Inferior parietal cortex (tissue), 1 donor: ENCODE data around the gene CAB39.

Experiments used
- DNase-seq: peaks from one replicate; pipeline ENCODE4 v3.0.0-alpha.2; 2016; ENCODE audit errors: extremely low spot score

CAB39 gene

GRCh38 chr2:230821261-230821990 lies 108.8 kb downstream of the CAB39 start:
- DNase-seq = no peak

DNA sequence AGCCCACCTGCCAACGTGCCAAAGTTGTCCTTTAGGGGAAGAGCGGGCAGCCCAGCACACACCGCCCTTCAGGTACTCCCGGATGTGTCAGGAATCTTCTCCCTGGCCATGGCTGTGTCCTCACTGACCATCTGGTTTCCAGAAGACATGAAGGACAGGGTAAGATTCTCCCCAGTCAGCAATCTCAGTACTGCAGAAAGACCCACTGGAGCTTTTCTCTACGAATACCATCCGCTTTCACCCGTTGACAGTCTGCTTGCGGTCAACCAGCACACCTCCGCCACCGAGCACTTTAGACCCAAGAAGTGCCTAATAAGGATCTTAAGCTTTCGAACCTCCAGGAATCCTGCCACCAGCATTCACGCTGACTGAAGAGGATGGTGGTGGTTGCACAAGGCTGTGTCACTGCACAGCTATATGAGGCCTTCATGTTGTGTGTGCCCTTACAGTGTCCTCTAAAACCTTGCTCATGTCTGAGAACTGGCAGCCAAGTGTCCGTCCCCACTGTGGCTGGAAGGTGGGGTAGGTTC lies 109.4 kb downstream of the CAB39 start:
- DNase-seq = no peak

GRCh38 chr2:230823264-230823964 lies 110.8 kb downstream of the CAB39 start:
- no peak for DNase-seq

- peak; percentile 93 for DNase-seq
These were observed 111.8 kb downstream of the CAB39 start for GRCh38 chr2:230824406-230824978.

DNA sequence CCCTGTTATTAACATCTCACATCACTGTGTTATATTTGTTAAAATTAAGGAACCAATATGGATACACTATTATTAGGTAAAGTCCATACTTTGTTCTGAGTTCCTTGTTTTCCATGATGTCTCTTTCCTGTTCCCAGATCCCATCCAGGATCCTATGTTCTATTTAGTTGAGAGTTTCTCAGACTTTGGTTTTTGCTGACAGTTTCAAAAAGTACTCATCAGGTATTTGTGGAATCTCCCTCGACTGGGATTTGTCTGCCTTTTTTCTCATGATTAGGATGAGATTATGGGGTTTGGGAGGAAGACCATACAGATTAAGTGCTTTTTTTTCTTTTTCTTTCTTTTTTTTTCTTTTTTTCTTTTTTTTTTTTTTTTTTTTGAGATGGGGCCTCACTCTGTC lies 112.7 kb downstream of the CAB39 start:
- DNase-seq = no peak

GRCh38 chr2:230827774-230828271 lies 115.2 kb downstream of the CAB39 start:
- DNase-seq = no peak

DNA sequence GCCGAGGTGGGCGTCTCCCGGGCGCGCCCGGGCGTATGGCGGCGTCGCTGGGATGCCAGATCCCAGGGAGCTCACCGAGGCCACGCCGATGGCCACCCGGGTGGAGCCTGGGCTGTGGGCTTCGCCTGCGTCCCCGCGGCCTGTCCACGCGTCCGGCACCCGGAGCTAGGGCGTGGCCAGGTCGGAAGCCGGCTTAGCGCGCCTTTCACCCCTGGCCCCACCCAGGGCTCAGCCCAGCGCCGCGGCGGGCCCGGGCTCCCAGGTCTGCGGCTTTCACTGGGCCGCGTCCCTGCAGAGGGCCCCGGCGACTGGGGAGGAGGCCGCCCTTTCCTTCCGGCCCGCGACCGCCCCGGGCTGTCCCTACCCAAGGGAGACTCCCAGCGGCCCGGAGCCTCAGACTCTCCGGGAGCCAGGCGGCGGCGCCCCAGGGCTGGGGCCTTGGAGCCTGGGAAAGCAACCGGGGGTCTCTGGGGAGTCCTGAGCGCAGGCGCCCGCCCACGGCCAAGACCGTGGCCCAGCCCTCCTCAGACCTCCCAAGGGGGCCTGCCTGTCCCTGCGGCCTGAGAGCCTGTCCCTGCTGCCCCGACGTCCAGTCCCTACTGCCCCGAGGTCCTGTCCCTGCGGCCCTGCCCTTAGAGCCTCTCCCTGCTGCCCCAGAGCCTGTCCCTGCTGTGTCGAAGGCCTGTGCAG lies 115.8 kb downstream of the CAB39 start:
- no peak for DNase-seq

GRCh38 chr2:230829293-230829692 lies 116.7 kb downstream of the CAB39 start:
- no peak for DNase-seq

DNA sequence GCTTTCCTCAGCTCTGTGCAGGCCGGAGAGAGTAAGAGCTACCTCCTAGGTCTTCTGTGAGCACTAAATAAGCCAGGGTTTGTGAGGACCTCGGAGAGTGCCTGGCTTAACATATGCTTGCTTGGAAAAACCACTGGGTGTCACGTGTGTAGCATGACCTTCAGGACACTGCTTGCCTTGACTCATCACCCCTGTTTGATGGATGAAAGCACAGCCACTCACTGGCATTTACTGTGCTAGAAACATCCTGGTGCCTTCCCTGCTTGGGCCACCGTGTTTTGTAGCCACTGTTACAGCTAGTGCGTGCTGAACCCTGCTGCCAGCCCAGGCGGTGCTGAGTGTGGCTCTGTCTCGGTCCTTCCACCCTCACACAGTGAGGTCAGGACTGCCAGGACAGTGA lies 117.3 kb downstream of the CAB39 start:
- DNase-seq = no peak

GRCh38 chr2:230830428-230830827 lies 117.8 kb downstream of the CAB39 start:
- DNase-seq = no peak

DNA sequence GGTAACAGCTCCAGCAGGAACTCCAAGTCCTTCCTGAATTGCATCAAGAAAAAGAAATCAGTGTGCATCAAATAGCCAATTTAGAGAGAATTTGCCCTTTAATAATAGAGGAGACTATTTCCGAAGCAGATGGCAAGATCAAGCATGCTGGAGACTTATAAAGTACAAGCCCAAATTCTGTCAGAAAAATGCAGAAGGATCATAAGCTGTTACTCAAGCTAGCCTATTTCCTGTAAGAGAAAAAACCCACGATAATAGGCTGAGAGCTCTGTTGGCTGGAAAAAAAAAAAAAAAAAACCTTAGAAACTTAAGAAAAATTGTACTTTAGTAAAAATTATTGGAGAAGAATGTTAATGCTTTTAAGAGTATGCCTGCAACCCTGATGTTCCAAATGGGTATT lies 127.7 kb downstream of the CAB39 start:
- no peak for DNase-seq

- DNase-seq = no peak
These were observed 129.8 kb downstream of the CAB39 start for GRCh38 chr2:230842473-230842872.

GRCh38 chr2:230843132-230843531 lies 130.5 kb downstream of the CAB39 start:
- DNase-seq = no peak

GRCh38 chr2:230846360-230846759 lies 133.7 kb downstream of the CAB39 start:
- DNase-seq = no peak

DNA sequence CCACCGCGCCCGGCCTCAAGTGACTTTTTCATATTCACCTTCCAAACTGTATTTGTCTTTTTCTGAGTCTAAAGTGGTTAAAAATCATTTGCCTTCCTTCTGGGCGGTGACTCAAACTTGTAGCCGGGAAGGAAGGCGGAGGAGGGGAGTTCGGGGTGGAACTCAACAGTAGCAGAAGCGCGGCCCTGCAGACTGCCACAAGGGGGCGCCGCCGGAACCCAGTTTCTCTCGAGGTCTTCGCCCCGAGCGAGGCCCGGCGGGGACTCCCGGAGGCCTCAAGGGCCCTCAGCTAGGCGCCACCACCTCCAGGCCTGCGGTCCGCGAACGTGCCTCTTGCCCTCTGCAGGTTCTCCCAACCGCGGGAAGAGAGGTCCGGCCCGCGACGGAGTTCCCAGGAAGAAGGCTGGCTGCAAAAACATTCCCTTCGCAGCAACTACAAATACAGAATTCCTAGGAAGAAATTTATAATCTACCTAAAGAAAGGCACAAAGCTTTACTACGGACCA lies 135.3 kb downstream of the CAB39 start:
- peak; percentile 85 for DNase-seq

GRCh38 chr2:230849633-230850357 lies 137.2 kb downstream of the CAB39 start:
- no peak for DNase-seq

- no peak for DNase-seq
These were observed 137.7 kb downstream of the CAB39 start for GRCh38 chr2:230850358-230850658.

DNA sequence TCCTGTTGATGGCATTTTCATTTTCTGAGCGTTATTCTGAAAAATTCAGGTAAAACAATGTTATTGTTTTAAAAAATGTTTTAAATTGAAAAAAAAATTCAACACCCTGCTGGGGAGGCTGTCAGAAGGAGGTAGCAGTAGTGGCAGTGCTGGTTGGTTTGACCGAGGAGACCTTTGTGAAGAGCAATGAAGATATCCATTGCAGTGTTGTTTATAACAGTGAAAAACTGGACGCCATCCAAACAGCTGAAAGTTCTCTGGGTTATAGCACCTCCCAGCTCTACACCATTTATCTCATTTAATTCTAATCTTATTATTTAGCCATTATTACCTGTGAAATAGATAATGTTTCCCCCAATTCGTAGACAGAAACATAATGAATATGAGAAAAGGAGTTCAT lies 139.5 kb downstream of the CAB39 start:
- DNase-seq = no peak

DNA sequence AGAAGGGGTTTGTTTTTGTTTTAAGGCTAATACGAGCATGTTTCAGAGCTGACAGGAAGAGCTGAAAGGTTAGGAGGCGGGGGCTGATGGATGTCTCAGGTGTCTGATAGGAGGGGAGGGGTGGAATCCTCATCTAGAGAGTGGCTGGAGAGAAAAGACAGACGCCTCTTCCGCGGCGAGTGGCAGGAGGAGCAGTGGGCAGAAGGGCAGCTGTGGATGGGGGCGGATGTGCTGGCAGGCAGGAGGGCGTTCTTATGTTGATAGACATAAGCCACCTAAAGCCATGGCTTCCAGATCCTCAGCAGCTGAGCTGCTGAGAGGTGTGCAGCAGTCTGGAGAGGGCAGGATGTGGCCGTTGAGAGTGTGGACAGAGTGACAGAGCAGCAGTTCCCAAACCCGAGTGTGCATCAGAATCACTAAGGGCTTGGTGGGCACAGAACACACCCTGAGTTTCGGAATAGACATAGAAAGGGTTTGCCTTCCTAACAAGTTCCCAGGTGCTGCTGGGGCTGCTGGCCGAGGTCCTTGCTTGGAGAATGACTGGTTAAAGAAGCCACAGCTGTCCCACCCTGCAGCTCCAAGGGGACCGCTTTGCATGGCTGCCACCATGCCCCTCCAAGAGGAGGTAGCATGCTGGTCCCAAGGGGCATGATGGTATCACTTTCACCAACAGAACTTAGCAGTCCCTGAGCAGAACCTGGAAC lies 149.1 kb downstream of the CAB39 start:
- DNase-seq = no peak

- no peak for DNase-seq
These were observed 149.7 kb downstream of the CAB39 start for GRCh38 chr2:230862292-230862691.

GRCh38 chr2:230863031-230863430 lies 150.4 kb downstream of the CAB39 start:
- no peak for DNase-seq
